GM10847 (cell line): ENCODE results near the gene SUGCT.

ENCODE experiments used
- POLR2A ChIP-seq: IDR thresholded peaks from 2 replicates; pipeline ENCODE4 v1.6.1; 2011; ENCODE audit not compliant: insufficient read length; ENCODE audit errors: extremely low read depth

Gene SUGCT

DNA sequence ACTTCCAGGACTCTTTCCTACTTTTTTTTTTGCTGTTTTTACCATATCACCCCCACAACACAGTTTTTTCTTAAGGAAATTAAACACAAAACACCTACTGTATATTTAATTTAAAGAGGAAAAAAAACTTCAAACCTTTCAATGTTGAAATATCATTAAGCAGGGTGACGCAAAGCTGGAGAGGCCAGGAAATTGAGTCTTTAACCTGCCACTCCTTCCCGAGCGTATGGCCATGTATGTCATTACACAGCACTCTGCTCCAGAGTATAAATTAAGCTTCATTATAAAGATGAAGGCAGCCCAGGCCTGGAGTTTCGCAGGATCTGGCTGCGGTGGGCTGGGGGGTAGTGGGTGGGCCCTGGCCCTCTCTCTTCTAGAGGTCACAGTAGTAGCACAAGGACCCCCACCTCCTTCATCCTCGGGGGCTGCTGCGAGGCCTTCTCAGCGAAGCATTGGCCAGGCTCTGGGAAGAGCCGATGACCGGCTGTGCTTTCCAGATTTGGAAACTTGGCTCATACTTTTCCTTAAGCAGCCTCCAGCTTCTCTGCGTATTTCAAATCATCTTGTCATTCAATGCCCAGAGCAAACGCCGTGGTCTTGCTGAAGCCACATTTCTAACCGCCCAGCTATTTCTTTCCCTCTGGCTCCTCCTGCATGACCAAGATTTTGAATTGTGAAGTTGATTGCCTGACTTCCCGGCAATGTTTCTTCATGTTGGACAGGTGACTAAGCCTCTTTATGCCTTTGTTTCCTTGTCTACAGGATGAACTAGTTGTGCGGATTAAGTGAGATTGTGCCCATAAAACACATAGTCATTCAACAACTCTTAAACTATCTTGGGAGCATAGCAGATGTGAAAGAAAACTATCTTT is 765.1 kb downstream of the SUGCT start:
- no peak for TF ChIP-seq POLR2A

DNA sequence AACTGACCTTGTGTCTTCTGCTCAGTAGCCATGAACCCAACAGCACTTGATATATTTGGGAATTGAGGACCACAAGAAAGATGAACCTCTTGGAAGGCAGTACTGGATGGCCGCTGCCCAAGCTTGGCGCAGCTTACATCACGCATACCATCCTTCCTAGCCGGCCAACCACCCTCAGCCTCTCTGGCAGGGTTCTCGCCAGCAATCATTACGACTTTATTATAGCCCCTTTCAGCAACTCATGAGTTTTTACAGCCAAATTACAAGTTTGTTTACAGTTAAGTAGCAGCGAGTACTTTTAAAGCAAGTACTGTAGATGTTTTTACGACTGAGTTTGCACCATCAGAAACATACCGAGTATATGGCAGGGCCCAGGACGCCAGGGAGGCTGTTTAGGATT is 769.1 kb downstream of the SUGCT start:
- no peak for TF ChIP-seq POLR2A

DNA sequence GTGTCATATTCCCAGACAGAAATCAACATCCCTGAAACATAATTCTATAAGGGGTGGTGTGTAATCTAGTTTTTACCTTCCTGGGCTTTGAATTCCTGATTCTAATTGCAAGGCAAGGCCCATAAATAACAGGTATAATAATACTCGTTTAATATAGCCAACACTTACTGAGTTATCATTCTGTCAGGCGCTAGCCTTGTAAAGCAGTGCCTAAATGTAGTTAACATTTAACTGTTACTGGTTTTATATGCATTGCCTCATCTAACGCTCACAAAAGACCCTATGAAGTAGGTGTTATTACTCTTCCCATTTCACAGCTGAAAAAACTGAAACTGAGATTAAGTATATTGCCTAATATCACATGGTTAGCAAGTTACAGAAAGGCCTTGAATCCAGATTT is 772.5 kb downstream of the SUGCT start:
- no peak for TF ChIP-seq POLR2A

DNA sequence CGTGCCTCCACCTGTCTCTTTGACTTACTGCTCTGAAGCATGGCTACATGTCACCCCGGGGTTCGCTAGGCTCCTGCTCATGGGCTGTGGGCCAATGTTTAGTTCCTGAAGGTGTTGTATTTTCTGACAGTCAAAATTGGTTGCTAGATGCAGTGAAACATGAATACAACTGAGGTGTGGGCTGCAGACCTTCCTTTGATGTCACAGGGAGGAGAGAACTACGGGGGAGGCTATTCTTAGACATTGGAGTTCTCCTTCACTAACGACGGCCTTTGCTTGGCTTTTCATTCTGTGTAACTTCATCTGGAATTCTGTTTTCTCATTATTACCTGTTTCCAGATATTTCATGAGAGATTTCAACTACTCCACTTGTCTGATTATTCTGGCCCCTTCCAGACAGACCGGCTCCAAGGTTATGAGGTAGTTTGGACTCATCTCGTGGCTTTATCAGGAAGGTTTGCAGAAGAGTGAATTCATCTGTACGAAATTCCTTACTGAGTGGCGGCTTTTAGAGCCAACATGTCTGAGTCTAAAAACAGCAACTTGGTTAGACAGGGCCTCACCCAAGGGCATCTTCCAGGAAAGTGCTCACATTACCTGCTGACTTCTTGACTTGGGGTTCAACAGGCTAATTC is 774.7 kb downstream of the SUGCT start:
- no peak for TF ChIP-seq POLR2A
